ENCODE measurements around the gene INSYN2B.

GRCh38 chr5:169908864-169909263 is 71.4 kb downstream of the INSYN2B start:
- no peak for TF ChIP-seq GATA2 (IDR thresholded peaks at IDR 0.05; ENCODE audit: low read depth, low read length)
- no peak for TF ChIP-seq GATA3 (IDR thresholded peaks at IDR 0.05; ENCODE audit: low read depth, low read length)

Measured in SH-SY5Y (cell line).